Measurements from ENCODE around the gene JUNB.

GRCh38 chr19:12800466-12800770, 9.1 kb downstream of the JUNB start:
- TF ChIP-seq, protein P1, sequence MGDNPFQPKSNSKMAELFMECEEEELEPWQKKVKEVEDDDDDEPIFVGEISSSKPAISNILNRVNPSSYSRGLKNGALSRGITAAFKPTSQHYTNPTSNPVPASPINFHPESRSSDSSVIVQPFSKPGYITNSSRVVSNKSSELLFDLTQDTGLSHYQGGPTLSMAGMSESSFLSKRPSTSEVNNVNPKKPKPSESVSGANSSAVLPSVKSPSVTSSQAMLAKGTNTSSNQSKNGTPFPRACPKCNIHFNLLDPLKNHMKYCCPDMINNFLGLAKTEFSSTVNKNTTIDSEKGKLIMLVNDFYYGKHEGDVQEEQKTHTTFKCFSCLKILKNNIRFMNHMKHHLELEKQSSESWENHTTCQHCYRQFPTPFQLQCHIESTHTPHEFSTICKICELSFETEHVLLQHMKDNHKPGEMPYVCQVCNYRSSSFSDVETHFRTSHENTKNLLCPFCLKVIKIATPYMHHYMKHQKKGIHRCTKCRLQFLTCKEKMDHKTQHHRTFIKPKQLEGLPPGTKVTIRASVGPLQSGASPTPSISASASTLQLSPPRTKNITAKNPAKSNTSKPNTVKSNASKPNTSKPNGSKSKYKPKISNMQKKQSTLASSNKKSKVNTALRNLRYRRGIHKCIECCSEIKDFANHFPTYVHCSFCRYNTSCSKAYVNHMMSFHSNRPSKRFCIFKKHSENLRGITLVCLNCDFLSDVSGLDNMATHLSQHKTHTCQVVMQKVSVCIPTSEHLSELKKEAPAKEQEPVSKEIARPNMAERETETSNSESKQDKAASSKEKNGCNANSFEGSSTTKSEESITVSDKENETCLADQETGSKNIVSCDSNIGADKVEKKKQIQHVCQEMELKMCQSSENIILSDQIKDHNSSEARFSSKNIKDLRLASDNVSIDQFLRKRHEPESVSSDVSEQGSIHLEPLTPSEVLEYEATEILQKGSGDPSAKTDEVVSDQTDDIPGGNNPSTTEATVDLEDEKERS (tag by site-specific recombination; IDR thresholded peaks at IDR 0.05): no peak
- TF ChIP-seq ZNF449 (tag by site-specific recombination; IDR thresholded peaks at IDR 0.05): no peak
- no peak for TF ChIP-seq ZNF747 (tag by site-specific recombination; IDR thresholded peaks at IDR 0.05)
- TF ChIP-seq ZSCAN16 (tag by site-specific recombination; IDR thresholded peaks at IDR 0.05): no peak
- TF ChIP-seq REST (tag by site-specific recombination; IDR thresholded peaks at IDR 0.05): no peak
- no peak for TF ChIP-seq ZNF133 (tag by site-specific recombination; IDR thresholded peaks at IDR 0.05)
- TF ChIP-seq, protein P2, sequence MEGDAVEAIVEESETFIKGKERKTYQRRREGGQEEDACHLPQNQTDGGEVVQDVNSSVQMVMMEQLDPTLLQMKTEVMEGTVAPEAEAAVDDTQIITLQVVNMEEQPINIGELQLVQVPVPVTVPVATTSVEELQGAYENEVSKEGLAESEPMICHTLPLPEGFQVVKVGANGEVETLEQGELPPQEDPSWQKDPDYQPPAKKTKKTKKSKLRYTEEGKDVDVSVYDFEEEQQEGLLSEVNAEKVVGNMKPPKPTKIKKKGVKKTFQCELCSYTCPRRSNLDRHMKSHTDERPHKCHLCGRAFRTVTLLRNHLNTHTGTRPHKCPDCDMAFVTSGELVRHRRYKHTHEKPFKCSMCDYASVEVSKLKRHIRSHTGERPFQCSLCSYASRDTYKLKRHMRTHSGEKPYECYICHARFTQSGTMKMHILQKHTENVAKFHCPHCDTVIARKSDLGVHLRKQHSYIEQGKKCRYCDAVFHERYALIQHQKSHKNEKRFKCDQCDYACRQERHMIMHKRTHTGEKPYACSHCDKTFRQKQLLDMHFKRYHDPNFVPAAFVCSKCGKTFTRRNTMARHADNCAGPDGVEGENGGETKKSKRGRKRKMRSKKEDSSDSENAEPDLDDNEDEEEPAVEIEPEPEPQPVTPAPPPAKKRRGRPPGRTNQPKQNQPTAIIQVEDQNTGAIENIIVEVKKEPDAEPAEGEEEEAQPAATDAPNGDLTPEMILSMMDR (tag by site-specific recombination; IDR thresholded peaks at IDR 0.05): no peak
- no peak for TF ChIP-seq ZNF223 (tag by site-specific recombination; IDR thresholded peaks at IDR 0.05)
- no peak for TF ChIP-seq GLIS2 (tag by site-specific recombination; IDR thresholded peaks at IDR 0.05)
- no peak for TF ChIP-seq TCF7L2 (IDR thresholded peaks at IDR 0.05; ENCODE audit: borderline replicate concordance, low read depth, low read length)
- no peak for TF ChIP-seq BCL11A (tag by site-specific recombination; IDR thresholded peaks at IDR 0.05; ENCODE audit: low read depth)
- TF ChIP-seq, protein P3, sequence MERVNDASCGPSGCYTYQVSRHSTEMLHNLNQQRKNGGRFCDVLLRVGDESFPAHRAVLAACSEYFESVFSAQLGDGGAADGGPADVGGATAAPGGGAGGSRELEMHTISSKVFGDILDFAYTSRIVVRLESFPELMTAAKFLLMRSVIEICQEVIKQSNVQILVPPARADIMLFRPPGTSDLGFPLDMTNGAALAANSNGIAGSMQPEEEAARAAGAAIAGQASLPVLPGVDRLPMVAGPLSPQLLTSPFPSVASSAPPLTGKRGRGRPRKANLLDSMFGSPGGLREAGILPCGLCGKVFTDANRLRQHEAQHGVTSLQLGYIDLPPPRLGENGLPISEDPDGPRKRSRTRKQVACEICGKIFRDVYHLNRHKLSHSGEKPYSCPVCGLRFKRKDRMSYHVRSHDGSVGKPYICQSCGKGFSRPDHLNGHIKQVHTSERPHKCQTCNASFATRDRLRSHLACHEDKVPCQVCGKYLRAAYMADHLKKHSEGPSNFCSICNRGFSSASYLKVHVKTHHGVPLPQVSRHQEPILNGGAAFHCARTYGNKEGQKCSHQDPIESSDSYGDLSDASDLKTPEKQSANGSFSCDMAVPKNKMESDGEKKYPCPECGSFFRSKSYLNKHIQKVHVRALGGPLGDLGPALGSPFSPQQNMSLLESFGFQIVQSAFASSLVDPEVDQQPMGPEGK (tag by site-specific recombination; IDR thresholded peaks at IDR 0.05): no peak
- TF ChIP-seq ZBTB7A (tag by site-specific recombination; IDR thresholded peaks at IDR 0.05; ENCODE audit: low read depth): no peak

Data from HEK293 (cell line).